Measurements from ENCODE around the gene TMCO2.

DNA sequence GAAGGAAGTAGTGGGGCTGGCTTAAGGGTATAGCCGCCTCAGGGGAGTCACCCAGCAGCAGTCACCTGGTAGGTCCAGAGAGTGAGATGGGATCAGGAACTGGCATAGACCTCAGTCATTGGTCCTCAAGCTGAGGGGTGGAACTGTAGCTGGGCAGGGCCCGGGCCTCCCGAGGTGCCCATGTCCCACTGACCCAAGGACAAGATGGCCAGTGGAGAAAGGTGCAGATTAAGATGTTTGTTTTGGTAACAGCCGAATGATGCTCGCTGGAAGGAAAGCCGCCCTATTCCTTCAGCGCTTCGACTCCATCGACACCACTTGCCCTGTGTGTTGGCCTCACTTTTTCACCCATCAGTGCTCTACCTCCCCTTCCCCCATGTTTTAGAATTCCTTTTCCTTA lies 52.9 kb downstream of the TMCO2 start:
- TF ChIP-seq, protein P1, sequence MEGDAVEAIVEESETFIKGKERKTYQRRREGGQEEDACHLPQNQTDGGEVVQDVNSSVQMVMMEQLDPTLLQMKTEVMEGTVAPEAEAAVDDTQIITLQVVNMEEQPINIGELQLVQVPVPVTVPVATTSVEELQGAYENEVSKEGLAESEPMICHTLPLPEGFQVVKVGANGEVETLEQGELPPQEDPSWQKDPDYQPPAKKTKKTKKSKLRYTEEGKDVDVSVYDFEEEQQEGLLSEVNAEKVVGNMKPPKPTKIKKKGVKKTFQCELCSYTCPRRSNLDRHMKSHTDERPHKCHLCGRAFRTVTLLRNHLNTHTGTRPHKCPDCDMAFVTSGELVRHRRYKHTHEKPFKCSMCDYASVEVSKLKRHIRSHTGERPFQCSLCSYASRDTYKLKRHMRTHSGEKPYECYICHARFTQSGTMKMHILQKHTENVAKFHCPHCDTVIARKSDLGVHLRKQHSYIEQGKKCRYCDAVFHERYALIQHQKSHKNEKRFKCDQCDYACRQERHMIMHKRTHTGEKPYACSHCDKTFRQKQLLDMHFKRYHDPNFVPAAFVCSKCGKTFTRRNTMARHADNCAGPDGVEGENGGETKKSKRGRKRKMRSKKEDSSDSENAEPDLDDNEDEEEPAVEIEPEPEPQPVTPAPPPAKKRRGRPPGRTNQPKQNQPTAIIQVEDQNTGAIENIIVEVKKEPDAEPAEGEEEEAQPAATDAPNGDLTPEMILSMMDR (IDR thresholded peaks at IDR 0.05): no peak
- no peak for TF ChIP-seq POLR2AphosphoS5 (IDR thresholded peaks at IDR 0.05)

Measured in stomach (tissue), 4 donors.